NCI-H2196 treated with DMSO at 0.1 percent for 48 hours (cell line): Measurements from ENCODE around the gene CLECL1.
"Not testable (repeated sequence)": the region's sequence is repeated elsewhere in the genome, so short reads cannot be mapped to it uniquely, and the experiment has no call there.

Experiments used
- DNase-seq: peaks from one replicate; lab custom pipeline; 2025; ENCODE audit not compliant: unreplicated experiment; lab: John Stamatoyannopoulos, UW

The CLECL1 gene

GRCh38 chr12:9724023-9724422, 8.9 kb downstream of the CLECL1 start:
- DNase-seq: no peak

- DNase-seq: no peak
These were observed 11.4 kb downstream of the CLECL1 start for GRCh38 chr12:9721394-9722092.

GRCh38 chr12:9719790-9720189, 13.1 kb downstream of the CLECL1 start:
- DNase-seq: no peak

GRCh38 chr12:9718968-9719367, 13.9 kb downstream of the CLECL1 start:
- no peak for DNase-seq

GRCh38 chr12:9717070-9717925, 15.6 kb downstream of the CLECL1 start:
- DNase-seq: no peak

GRCh38 chr12:9713032-9713558, 19.8 kb downstream of the CLECL1 start:
- DNase-seq: not testable (repeated sequence)

GRCh38 chr12:9711664-9712063, 21.2 kb downstream of the CLECL1 start:
- no peak for DNase-seq

GRCh38 chr12:9710584-9711375, 22.1 kb downstream of the CLECL1 start:
- DNase-seq: no peak

- DNase-seq: no peak
These were observed 24.0 kb downstream of the CLECL1 start for GRCh38 chr12:9708853-9709252.

GRCh38 chr12:9707864-9708808, 24.8 kb downstream of the CLECL1 start:
- DNase-seq: no peak

- no peak for DNase-seq
These were observed 25.5 kb downstream of the CLECL1 start for GRCh38 chr12:9707356-9707755.

GRCh38 chr12:9706086-9706685, 26.7 kb downstream of the CLECL1 start:
- DNase-seq: no peak

GRCh38 chr12:9704561-9704960, 28.3 kb downstream of the CLECL1 start:
- DNase-seq: not testable (repeated sequence)

- no peak for DNase-seq
These were observed 30.6 kb downstream of the CLECL1 start for GRCh38 chr12:9702255-9702654.

- no peak for DNase-seq
These were observed 31.3 kb downstream of the CLECL1 start for GRCh38 chr12:9701380-9702154.

GRCh38 chr12:9700606-9700956, 32.3 kb downstream of the CLECL1 start:
- no peak for DNase-seq

- DNase-seq: no peak
These were observed 32.8 kb downstream of the CLECL1 start for GRCh38 chr12:9699898-9700605.

- DNase-seq: no peak
These were observed 33.5 kb downstream of the CLECL1 start for GRCh38 chr12:9699269-9699897.
